Panc1 (cell line): ENCODE data around the gene ARMC8.

Experiments used
- CTCF ChIP-seq: fragments of 450-650 bp; IDR thresholded peaks from 2 replicates; pipeline ENCODE4 v1.5.1; 2017; ENCODE audit warnings: mild to moderate bottlenecking
- POLR2AphosphoS5 ChIP-seq: IDR thresholded peaks from 2 replicates; pipeline ENCODE4 v1.6.1; 2012; ENCODE audit warnings: mild to moderate bottlenecking, low read depth, low read length, moderate library complexity
- SIN3A ChIP-seq: IDR thresholded peaks from 2 replicates; pipeline ENCODE4 v1.6.1; 2012; ENCODE audit warnings: low read depth, mild to moderate bottlenecking, low read length, moderate library complexity, borderline replicate concordance; ENCODE audit not compliant: insufficient read depth

GRCh38 chr3:138234401-138235179 is 47.5 kb downstream of the ARMC8 start:
- no peak for TF ChIP-seq CTCF
- no peak for TF ChIP-seq POLR2AphosphoS5
- TF ChIP-seq SIN3A, result no peak
